SK-N-SH treated with all-trans-retinoic acid at 6 μM for 48 hours (cell line): ENCODE data around the gene IGF2R.
A peak's percentile ranks its signal among the peaks of the same experiment; 100 is the strongest.

ENCODE experiments used
- ARNTL ChIP-seq: fragments of 450-650 bp; formaldehyde crosslinking; IDR thresholded peaks from 2 replicates; pipeline ENCODE4 v1.5.0; 2020; ENCODE audit warnings: low read depth, mild to moderate bottlenecking, moderate library complexity, borderline replicate concordance
- CREB5 ChIP-seq: fragments of 250-450 bp; sonication (Bioruptor Pico); IDR thresholded peaks from 2 replicates; pipeline ENCODE4 v1.5.1; 2020; ENCODE audit warnings: low read depth, mild to moderate bottlenecking, moderate library complexity
- ISL1 ChIP-seq: fragments of 250-450 bp; sonication (Bioruptor Pico); IDR thresholded peaks from 2 replicates; pipeline ENCODE4 v2.1.2; 2022; ENCODE audit warnings: mild to moderate bottlenecking, moderate library complexity
- OSR1 ChIP-seq: fragments of 250-450 bp; sonication (Bioruptor Pico); IDR thresholded peaks from 2 replicates; pipeline ENCODE4 v1.8.0; 2022; ENCODE audit warnings: moderate library complexity, mild to moderate bottlenecking, inconsistent platforms
- PATZ1 ChIP-seq: fragments of 250-450 bp; sonication (Bioruptor Pico); IDR thresholded peaks from 2 replicates; pipeline ENCODE4 v1.8.0; 2020; ENCODE audit warnings: mild to moderate bottlenecking, moderate library complexity, borderline replicate concordance
- SNAI2 ChIP-seq: fragments of 250-450 bp; sonication (Bioruptor Pico); IDR thresholded peaks from 2 replicates; pipeline ENCODE4 v1.5.0; 2020; ENCODE audit warnings: mild to moderate bottlenecking, moderate library complexity
- ZFP3 ChIP-seq: fragments of 250-450 bp; sonication (Bioruptor Pico); IDR thresholded peaks from 2 replicates; pipeline ENCODE4 v1.5.0; 2020; ENCODE audit warnings: mild to moderate bottlenecking, moderate library complexity
- ZFP30 ChIP-seq: fragments of 450-650 bp; formaldehyde crosslinking; IDR thresholded peaks from 2 replicates; pipeline ENCODE4 v1.5.0; 2022; ENCODE audit warnings: mild to moderate bottlenecking, moderate library complexity
- ZNF565 ChIP-seq: fragments of 450-650 bp; formaldehyde crosslinking; conservative IDR thresholded peaks from 2 replicates; pipeline ENCODE4 v1.5.0; 2020; ENCODE audit warnings: low read depth, mild to moderate bottlenecking, moderate library complexity
- ZNF70 ChIP-seq: fragments of 450-650 bp; formaldehyde crosslinking; IDR thresholded peaks from 2 replicates; pipeline ENCODE4 v1.5.0; 2020; ENCODE audit warnings: mild to moderate bottlenecking, moderate library complexity
- ZNF8 ChIP-seq: fragments of 450-650 bp; formaldehyde crosslinking; IDR thresholded peaks from 2 replicates; pipeline ENCODE4 v1.5.0; 2020; ENCODE audit warnings: mild to moderate bottlenecking, moderate library complexity

GRCh38 chr6:159968295-159969203, at the start of gene IGF2R:
- no peak for TF ChIP-seq OSR1
- no peak for TF ChIP-seq ISL1 (CRISPR knock-in tag)
- no peak for TF ChIP-seq SNAI2 (CRISPR knock-in tag)
- no peak for TF ChIP-seq ZFP3 (CRISPR knock-in tag)
- peak; percentile 8; the same call in 1 of the 2 replicates for TF ChIP-seq ZNF70 (CRISPR knock-in tag)
- no peak for TF ChIP-seq CREB5 (CRISPR knock-in tag)
- no peak for TF ChIP-seq ZFP30 (CRISPR knock-in tag)
- TF ChIP-seq ARNTL: no peak
- TF ChIP-seq PATZ1: no peak
- no peak for TF ChIP-seq ZNF8 (CRISPR knock-in tag)
- TF ChIP-seq ZNF565 (CRISPR knock-in tag): no peak
